HUES64 (cell line): ENCODE measurements around the gene BCKDK.
A peak's percentile ranks its signal among the peaks of the same experiment; 100 is the strongest.
"Not testable (repeated sequence)": the region's sequence is repeated elsewhere in the genome, so short reads cannot be mapped to it uniquely, and the experiment has no call there.

Source experiments
- H3K27ac ChIP-seq: 2 replicates; pipeline ENCODE4 v1.7.0; 2013; ENCODE audit warnings: low read depth, low read length, inconsistent platforms
- H3K27me3 ChIP-seq: 2 replicates; pipeline ENCODE4 v1.6.1; 2013; ENCODE audit warnings: mild to moderate bottlenecking, low read length; ENCODE audit not compliant: insufficient read depth
- H3K36me3 ChIP-seq: 2 replicates; pipeline ENCODE4 v1.6.1; 2013; ENCODE audit warnings: mild to moderate bottlenecking, low read length; ENCODE audit not compliant: insufficient read depth
- H3K4me1 ChIP-seq: 2 replicates; pipeline ENCODE4 v1.6.1; 2013; ENCODE audit warnings: mild to moderate bottlenecking, low read length, moderate library complexity; ENCODE audit not compliant: insufficient read depth
- H3K4me3 ChIP-seq: 2 replicates; pipeline ENCODE4 v1.5.1; 2013; ENCODE audit warnings: mild to moderate bottlenecking, low read length, moderate library complexity
- H3K9ac ChIP-seq: 2 replicates; pipeline ENCODE4 v1.6.1; 2013; ENCODE audit warnings: mild to moderate bottlenecking, low read depth, low read length
- H3K9me3 ChIP-seq: 2 replicates; pipeline ENCODE4 v1.6.1; 2013; ENCODE audit warnings: low read depth, low read length; ENCODE audit not compliant: insufficient read depth
- WGBS: fragments of 150-250, 120-280 bp; methylation state at CpG from one replicate; pipeline ENCODE4 v1.1.7; 2013; ENCODE audit warnings: missing lambda C conversion rate; 5-methylcytosine and 5-hydroxymethylcytosine counted together

BCKDK gene

GRCh38 chr16:31100876-31101641, 7.1 kb upstream of the BCKDK start:
- H3K9ac ChIP-seq, H3K4me1 ChIP-seq, H3K36me3 ChIP-seq, H3K4me3 ChIP-seq, H3K27me3 ChIP-seq, H3K9me3 ChIP-seq, H3K27ac ChIP-seq: not testable (repeated sequence)
- 83% methylated on average over 13 of the region's 13 CpGs for WGBS

- Histone ChIP-seq H3K36me3 (peaks cover 15% of the 10 kb centered on the region), H3K4me1 (no peaks in the 10 kb centered on the region), H3K9me3 (no peaks in the 10 kb centered on the region), H3K27me3 (no peaks in the 10 kb centered on the region), H3K27ac (no peak overlapping the region), H3K9ac (0 out of 2 replicates have a peak overlapping the region, but pooled peaks have one; percentile 47), H3K4me3 (no peak overlapping the region)
- WGBS: 38% methylated on average over 30 of the region's 33 CpGs
These were observed 2.4 kb upstream of the BCKDK start for GRCh38 chr16:31105677-31106213.

GRCh38 chr16:31106509-31107464, 1.4 kb upstream of the BCKDK start:
- Histone ChIP-seq H3K4me3 (no peak overlapping the region), H3K9ac (no peak overlapping the region), H3K36me3 (peaks cover 25% of the 10 kb centered on the region), H3K27me3 (no peaks in the 10 kb centered on the region), H3K9me3 (no peaks in the 10 kb centered on the region), H3K27ac (no peak overlapping the region), H3K4me1 (no peaks in the 10 kb centered on the region)
- WGBS: 94% methylated on average over 28 of the region's 28 CpGs

- Histone ChIP-seq H3K4me1 (no peaks in the 10 kb centered on the region), H3K9me3 (no peaks in the 10 kb centered on the region), H3K4me3 (no peak overlapping the region; the same call in 1 of the 2 replicates), H3K36me3 (peaks cover 32% of the 10 kb centered on the region), H3K9ac (no peak overlapping the region), H3K27ac (no peak overlapping the region), H3K27me3 (no peaks in the 10 kb centered on the region)
- WGBS: 89% methylated on average over 6 of the region's 6 CpGs
These were observed 720 bp upstream of the BCKDK start for GRCh38 chr16:31107465-31107867.

DNA sequence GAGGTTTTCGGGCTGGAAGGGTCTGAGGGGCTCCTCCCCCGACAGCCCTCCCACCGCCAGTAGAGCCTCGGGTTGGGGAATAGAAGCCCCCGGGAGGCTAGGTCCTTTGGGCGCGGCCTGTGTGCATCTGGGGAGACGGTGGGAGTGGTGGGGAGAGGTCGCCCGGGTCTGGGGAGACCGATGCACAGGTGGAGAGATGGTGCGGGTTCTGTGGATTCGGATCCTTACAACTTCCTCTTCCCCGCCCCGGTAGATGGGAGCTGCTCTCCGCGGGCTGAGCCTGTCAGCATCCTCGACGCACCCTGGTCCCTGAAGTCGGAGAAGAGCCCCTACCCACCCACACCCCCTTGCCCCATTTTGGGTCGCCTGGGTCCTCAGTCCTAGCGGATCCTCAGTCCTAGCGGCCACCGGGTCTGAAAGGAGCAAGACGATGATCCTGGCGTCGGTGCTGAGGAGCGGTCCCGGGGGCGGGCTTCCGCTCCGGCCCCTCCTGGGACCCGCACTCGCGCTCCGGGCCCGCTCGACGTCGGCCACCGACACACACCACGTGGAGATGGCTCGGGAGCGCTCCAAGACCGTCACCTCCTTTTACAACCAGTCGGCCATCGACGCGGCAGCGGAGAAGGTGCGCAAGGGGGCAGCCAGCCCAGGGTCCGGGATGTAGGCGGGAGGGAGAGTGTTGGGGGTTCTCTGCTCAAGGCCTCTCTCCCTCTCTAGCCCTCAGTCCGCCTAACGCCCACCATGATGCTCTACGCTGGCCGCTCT, 790 bp downstream of the BCKDK start:
- Histone ChIP-seq H3K9me3 (no peaks in the 10 kb centered on the region), H3K9ac (peak overlapping the region; percentile 73), H3K27me3 (no peaks in the 10 kb centered on the region), H3K4me3 (peak overlapping the region; percentile 83), H3K27ac (no peak overlapping the region), H3K4me1 (no peaks in the 10 kb centered on the region), H3K36me3 (peaks cover 40% of the 10 kb centered on the region)
- 62% methylated on average over 57 of the region's 57 CpGs for WGBS

GRCh38 chr16:31109622-31110021, 1.4 kb downstream of the BCKDK start:
- Histone ChIP-seq H3K36me3 (peaks cover 42% of the 10 kb centered on the region), H3K9me3 (no peaks in the 10 kb centered on the region), H3K4me3 (peak overlapping the region; percentile 83; the same call in 1 of the 2 replicates), H3K9ac (no peak overlapping the region), H3K27me3 (no peaks in the 10 kb centered on the region), H3K4me1 (no peaks in the 10 kb centered on the region), H3K27ac (no peak overlapping the region)
- WGBS: 95% methylated on average over 12 of the region's 12 CpGs

GRCh38 chr16:31110106-31111034, 2.2 kb downstream of the BCKDK start:
- Histone ChIP-seq H3K4me3 (no peak overlapping the region), H3K4me1 (no peaks in the 10 kb centered on the region), H3K9ac (no peak overlapping the region), H3K36me3 (peaks cover 42% of the 10 kb centered on the region), H3K27ac (no peak overlapping the region), H3K9me3 (no peaks in the 10 kb centered on the region), H3K27me3 (no peaks in the 10 kb centered on the region)
- WGBS: 92% methylated on average over 26 of the region's 26 CpGs

DNA sequence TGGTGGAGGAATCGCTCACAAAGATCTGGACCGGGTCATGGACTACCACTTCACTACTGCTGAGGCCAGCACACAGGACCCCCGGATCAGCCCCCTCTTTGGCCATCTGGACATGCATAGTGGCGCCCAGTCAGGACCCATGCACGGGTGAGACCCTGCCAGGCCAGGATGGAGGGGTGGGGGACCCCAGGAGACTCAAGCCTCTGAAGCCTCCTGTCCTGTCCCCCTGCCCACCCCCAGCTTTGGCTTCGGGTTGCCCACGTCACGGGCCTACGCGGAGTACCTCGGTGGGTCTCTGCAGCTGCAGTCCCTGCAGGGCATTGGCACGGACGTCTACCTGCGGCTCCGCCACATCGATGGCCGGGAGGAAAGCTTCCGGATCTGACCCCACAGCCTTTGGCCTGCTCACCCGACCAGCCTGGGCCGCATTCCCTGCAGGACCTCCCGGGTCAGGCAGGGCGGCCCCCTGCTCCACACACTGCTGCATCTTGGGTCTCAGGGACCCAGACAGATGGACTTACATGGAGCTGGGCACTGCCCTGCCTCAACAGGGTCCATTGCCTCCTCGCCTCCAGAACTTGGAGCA, 3.8 kb downstream of the BCKDK start:
- no peaks in the 10 kb centered on the region for H3K9me3 ChIP-seq
- 95% methylated on average over 23 of the region's 23 CpGs for WGBS
- no peak overlapping the region for H3K27ac ChIP-seq
- H3K27me3 ChIP-seq: no peaks in the 10 kb centered on the region
- H3K36me3 ChIP-seq: peaks cover 42% of the 10 kb centered on the region
- no peaks in the 10 kb centered on the region for H3K4me1 ChIP-seq
- no peak overlapping the region for H3K4me3 ChIP-seq
- no peak overlapping the region for H3K9ac ChIP-seq

- no peak overlapping the region for H3K9ac ChIP-seq
- H3K9me3 ChIP-seq: no peaks in the 10 kb centered on the region
- H3K27ac ChIP-seq: no peak overlapping the region
- 93% methylated on average over 2 of the region's 2 CpGs for WGBS
- peaks cover 42% of the 10 kb centered on the region for H3K36me3 ChIP-seq
- no peaks in the 10 kb centered on the region for H3K27me3 ChIP-seq
- no peak overlapping the region for H3K4me3 ChIP-seq
- no peaks in the 10 kb centered on the region for H3K4me1 ChIP-seq
These were observed 4.5 kb downstream of the BCKDK start for GRCh38 chr16:31112711-31113110.
